ENCODE data around the gene HLA-E. TPM values are rescaled to one million over a fixed set of nuclear protein-coding genes. Genes with fewer than 3 reads are reported as not detected.
"Not testable (repeated sequence)": the region's sequence is repeated elsewhere in the genome, so short reads cannot be mapped to it uniquely, and the experiment has no call there.

The HLA-E gene
- total RNA-seq, 2 donors from 2014 or later, result 332 to 370 TPM

- ATAC-seq; DNase-seq; intact Hi-C loops (cut with DNase I, micrococcal nuclease): not testable (repeated sequence)
Measured at GRCh38 chr6:30497261-30497599, 7.9 kb downstream of the HLA-E start.

- no peak for ATAC-seq
- intact Hi-C loops (cut with DNase I, micrococcal nuclease), result no loop called here
Measured at GRCh38 chr6:30497714-30498113, 8.4 kb downstream of the HLA-E start.

GRCh38 chr6:30498705-30499104 lies 9.4 kb downstream of the HLA-E start:
- ATAC-seq; intact Hi-C loops (cut with DNase I, micrococcal nuclease); DNase-seq: not testable (repeated sequence)

More at GRCh38 chr6:30497714-30498113, 8.4 kb downstream of the HLA-E start:
- DNase-seq, result no peak

- ATAC-seq (no peak), DNase-seq (no peak)
- intact Hi-C loops (cut with DNase I, micrococcal nuclease), result no loop called here
Measured at GRCh38 chr6:30500421-30501355, 11.4 kb downstream of the HLA-E start.

GRCh38 chr6:30507849-30508827 lies 18.8 kb downstream of the HLA-E start:
- ATAC-seq (no peak), DNase-seq (no peak)
- intact Hi-C loops (cut with DNase I, micrococcal nuclease), result no loop called here

- DNase-seq (no peak), ATAC-seq (peak; percentile 28)
- intact Hi-C loops (cut with DNase I, micrococcal nuclease), result no loop called here
Measured at GRCh38 chr6:30508890-30509736, 19.8 kb downstream of the HLA-E start.

GRCh38 chr6:30510419-30511168 lies 21.3 kb downstream of the HLA-E start:
- intact Hi-C loops (cut with DNase I, micrococcal nuclease), result no loop called here
- DNase-seq, result no peak
- no peak for ATAC-seq

GRCh38 chr6:30511169-30511546 lies 21.8 kb downstream of the HLA-E start:
- DNase-seq (no peak), ATAC-seq (no peak)
- intact Hi-C loops (cut with DNase I, micrococcal nuclease), result no loop called here

GRCh38 chr6:30513451-30513850 lies 24.1 kb downstream of the HLA-E start:
- no peak for ATAC-seq
- DNase-seq, result no peak
- intact Hi-C loops (cut with DNase I, micrococcal nuclease), result no loop called here

GRCh38 chr6:30515106-30515505 lies 25.8 kb downstream of the HLA-E start:
- DNase-seq (no peak), ATAC-seq (no peak)
- intact Hi-C loops (cut with DNase I, micrococcal nuclease), result no loop called here

- DNase-seq, result peak; percentile 90 to 95
- intact Hi-C loops (cut with DNase I, micrococcal nuclease), result no loop called here
- ATAC-seq, result peak; percentile 93
Measured at GRCh38 chr6:30515944-30516753, 26.8 kb downstream of the HLA-E start.

- DNase-seq; intact Hi-C loops (cut with DNase I, micrococcal nuclease); ATAC-seq: not testable (repeated sequence)
Measured at GRCh38 chr6:30516754-30517076, 27.4 kb downstream of the HLA-E start.

- ATAC-seq; intact Hi-C loops (cut with DNase I, micrococcal nuclease); DNase-seq: not testable (repeated sequence)
Measured at GRCh38 chr6:30517767-30518504, 28.6 kb downstream of the HLA-E start.

GRCh38 chr6:30518505-30519145 lies 29.3 kb downstream of the HLA-E start:
- DNase-seq; intact Hi-C loops (cut with DNase I, micrococcal nuclease); ATAC-seq: not testable (repeated sequence)

- DNase-seq, result no peak
- no peak for ATAC-seq
- intact Hi-C loops (cut with DNase I, micrococcal nuclease), result no loop called here
Measured at GRCh38 chr6:30520522-30520921, 31.2 kb downstream of the HLA-E start.

GRCh38 chr6:30521082-30521481 lies 31.8 kb downstream of the HLA-E start:
- intact Hi-C loops (cut with DNase I, micrococcal nuclease), result not testable (repeated sequence)
- DNase-seq (peak; percentile 62 to 85), ATAC-seq (peak; percentile 55)

Data from left colon (tissue), 2 donors.